ENCODE measurements around the gene ZNF148. TPM values are rescaled to one million over a fixed set of nuclear protein-coding genes. Genes with fewer than 3 reads are reported as not detected.
A peak's percentile ranks its signal among the peaks of the same experiment; 100 is the strongest.

Gene ZNF148
- polyA plus RNA-seq, 4 donors, result 4.6 to 24.0 (median 5.6) TPM

DNA sequence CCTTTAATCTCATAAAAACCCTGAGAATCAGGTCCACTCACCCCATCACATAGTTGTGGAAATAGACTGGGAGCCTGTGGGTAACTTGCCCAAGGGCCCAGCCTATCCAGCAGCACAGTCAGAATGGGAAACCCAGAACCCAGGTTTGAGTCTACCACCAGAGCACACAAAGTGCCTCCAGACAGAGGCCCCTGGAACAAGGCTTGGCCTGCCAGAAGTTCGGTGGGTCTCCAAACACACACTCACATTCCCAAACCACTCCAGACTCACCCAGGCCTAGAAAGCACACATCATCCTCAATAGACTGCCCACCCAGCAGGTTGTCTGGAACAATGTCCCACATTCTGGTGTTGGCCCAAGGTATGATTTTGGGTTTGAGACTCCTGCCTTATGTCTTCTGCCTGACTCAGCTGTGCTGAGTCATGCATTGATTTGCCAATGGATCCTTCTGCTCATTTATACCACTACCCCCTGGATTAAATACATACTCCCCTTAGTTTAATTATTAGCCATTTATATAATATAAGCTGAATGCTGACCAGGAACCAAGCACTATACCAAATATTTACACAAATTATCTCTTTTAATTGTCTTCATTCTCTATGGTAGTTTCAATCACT is 167.1 kb downstream of the ZNF148 start:
- H3K27me3 ChIP-seq (ENCODE audit: control insufficient read depth in 3 of 3, insufficient read depth in 3 of 3, low read length in 3 of 3), result peaks cover 0 to 6% (median 5%) of the 10 kb centered on the region in 3 donors
- H3K4me1 ChIP-seq (ENCODE audit: control insufficient read depth in 3 of 3, insufficient read depth in 2 of 3, low read depth in 1 of 3, low read length in 2 of 3), result peaks cover 0 to 9% (median 4%) of the 10 kb centered on the region in 3 donors
- 82 to 93% (median 85%) methylated on average over 1 of the region's 1 CpG for WGBS, 3 donors
- DNase-seq (peak; percentile 22 to 58), FAIRE-seq (no peak)
- peaks cover 0 to 2% (median 0%) of the 10 kb centered on the region in 3 donors for H3K36me3 ChIP-seq (ENCODE audit: control insufficient read depth in 3 of 3, insufficient read depth in 2 of 3, low read depth in 1 of 3, low read length in 3 of 3)
- H3K27ac ChIP-seq (ENCODE audit: low read depth in 1 of 3, low read length in 2 of 3), result peak overlapping the region in 2 of 3 donors; percentile 21 to 60
- no peak overlapping the region for H3K4me3 ChIP-seq (ENCODE audit: low read depth in 1 of 3, low read length in 3 of 3)
- H3K9me3 ChIP-seq (ENCODE audit: control insufficient read depth in 2 of 2, insufficient read depth in 1 of 2, low read depth in 1 of 2, low read length in 1 of 2), result no peaks in the 10 kb centered on the region

DNA sequence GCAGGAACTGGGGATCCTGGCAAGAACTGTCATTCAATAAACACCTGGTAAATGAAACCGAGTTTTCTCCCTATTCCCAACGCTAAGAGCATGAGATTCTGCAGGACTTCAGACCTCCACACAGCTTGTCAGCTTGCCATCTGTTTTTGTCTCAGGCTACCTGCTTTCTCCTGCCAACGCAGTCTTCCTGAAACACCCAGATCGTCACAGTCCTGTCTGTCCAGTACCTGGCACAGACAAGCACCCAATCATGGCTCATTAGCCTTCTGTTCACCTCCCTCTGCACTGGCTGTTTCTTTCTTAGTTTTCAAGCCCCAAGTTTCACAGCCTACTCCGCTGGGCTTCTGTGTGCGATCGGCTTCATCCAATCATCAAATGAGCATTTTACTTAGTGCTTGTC is 167.6 kb downstream of the ZNF148 start:
- peaks cover 0 to 5% (median 0%) of the 10 kb centered on the region in 3 donors for H3K27me3 ChIP-seq (ENCODE audit: control insufficient read depth in 3 of 3, insufficient read depth in 3 of 3, low read length in 3 of 3)
- H3K4me3 ChIP-seq (ENCODE audit: low read depth in 1 of 3, low read length in 3 of 3), result no peak overlapping the region
- no peak for FAIRE-seq
- no peaks in the 10 kb centered on the region for H3K9me3 ChIP-seq (ENCODE audit: control insufficient read depth in 2 of 2, insufficient read depth in 1 of 2, low read depth in 1 of 2, low read length in 1 of 2)
- peaks cover 0 to 6% (median 4%) of the 10 kb centered on the region in 3 donors for H3K4me1 ChIP-seq (ENCODE audit: control insufficient read depth in 3 of 3, insufficient read depth in 2 of 3, low read depth in 1 of 3, low read length in 2 of 3)
- WGBS, 3 donors, result 14 to 67% (median 56%) methylated on average over 7 of the region's 7 CpGs
- peak overlapping the region in 2 of 3 donors; percentile 21 to 60 for H3K27ac ChIP-seq (ENCODE audit: low read depth in 1 of 3, low read length in 2 of 3)
- H3K36me3 ChIP-seq (ENCODE audit: control insufficient read depth in 3 of 3, insufficient read depth in 2 of 3, low read depth in 1 of 3, low read length in 3 of 3), result peaks cover 0 to 2% (median 0%) of the 10 kb centered on the region in 3 donors
- DNase-seq, result peak; percentile 75 to 87

DNA sequence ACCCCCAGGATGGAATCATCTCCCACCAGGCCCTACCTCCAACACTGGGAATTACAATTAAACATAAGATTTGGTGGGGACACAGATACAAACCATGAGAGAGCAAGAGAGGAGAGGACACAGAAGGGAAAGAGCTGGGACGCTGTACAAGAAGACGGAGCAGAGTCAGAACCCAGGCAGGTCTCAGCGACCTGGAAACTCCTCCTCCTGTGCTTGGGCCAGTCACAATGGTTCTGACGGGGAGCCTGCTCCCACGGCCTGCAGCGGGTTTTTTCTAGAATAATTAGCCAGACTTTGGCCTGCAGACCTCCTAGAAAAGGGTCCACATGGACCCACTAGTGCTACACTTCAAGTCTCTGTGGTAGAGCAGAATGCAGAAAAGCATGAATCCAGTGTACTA is 168.2 kb downstream of the ZNF148 start:
- H3K27me3 ChIP-seq (ENCODE audit: control insufficient read depth in 3 of 3, insufficient read depth in 3 of 3, low read length in 3 of 3), result peaks cover 0 to 4% (median 0%) of the 10 kb centered on the region in 3 donors
- peaks cover 0 to 6% (median 4%) of the 10 kb centered on the region in 3 donors for H3K4me1 ChIP-seq (ENCODE audit: control insufficient read depth in 3 of 3, insufficient read depth in 2 of 3, low read depth in 1 of 3, low read length in 2 of 3)
- H3K27ac ChIP-seq (ENCODE audit: low read depth in 1 of 3, low read length in 2 of 3), result peak overlapping the region in 1 of 3 donors; percentile 60
- H3K9me3 ChIP-seq (ENCODE audit: control insufficient read depth in 2 of 2, insufficient read depth in 1 of 2, low read depth in 1 of 2, low read length in 1 of 2), result no peaks in the 10 kb centered on the region
- FAIRE-seq (no peak), DNase-seq (no peak)
- H3K36me3 ChIP-seq (ENCODE audit: control insufficient read depth in 3 of 3, insufficient read depth in 2 of 3, low read depth in 1 of 3, low read length in 3 of 3), result peaks cover 0 to 2% (median 0%) of the 10 kb centered on the region in 3 donors
- H3K4me3 ChIP-seq (ENCODE audit: low read depth in 1 of 3, low read length in 3 of 3), result no peak overlapping the region
- 22 to 69% (median 56%) methylated on average over 6 of the region's 6 CpGs for WGBS, 3 donors

DNA sequence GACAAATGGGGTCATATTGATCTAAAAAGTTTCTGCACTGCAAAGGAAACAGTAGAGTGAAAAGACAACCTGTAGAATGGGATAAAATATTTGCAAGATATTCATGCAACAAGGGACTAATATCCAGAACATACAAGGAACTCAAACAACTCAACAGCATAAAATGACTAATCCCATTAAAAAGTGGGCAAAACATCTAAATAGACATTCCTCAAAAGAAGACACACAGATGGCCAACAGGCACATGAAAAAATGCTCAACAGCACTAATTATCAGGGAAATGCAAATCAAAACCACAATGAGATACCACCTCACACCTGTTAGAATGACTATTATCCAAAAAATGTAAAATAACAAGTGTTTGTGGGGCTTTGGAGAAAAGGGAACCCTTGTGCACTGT is 171.4 kb downstream of the ZNF148 start:
- Histone ChIP-seq H3K9me3 (ENCODE audit: control insufficient read depth in 2 of 2, insufficient read depth in 1 of 2, low read depth in 1 of 2, low read length in 1 of 2) (no peaks in the 10 kb centered on the region), H3K27me3 (ENCODE audit: control insufficient read depth in 3 of 3, insufficient read depth in 3 of 3, low read length in 3 of 3) (no peaks in the 10 kb centered on the region), H3K27ac (ENCODE audit: low read depth in 1 of 3, low read length in 2 of 3) (no peak overlapping the region), H3K36me3 (ENCODE audit: control insufficient read depth in 3 of 3, insufficient read depth in 2 of 3, low read depth in 1 of 3, low read length in 3 of 3) (peaks cover 0 to 2% (median 0%) of the 10 kb centered on the region in 3 donors), H3K4me3 (ENCODE audit: low read depth in 1 of 3, low read length in 3 of 3) (no peak overlapping the region), H3K4me1 (ENCODE audit: control insufficient read depth in 3 of 3, insufficient read depth in 2 of 3, low read depth in 1 of 3, low read length in 2 of 3) (peaks cover 0 to 1% (median under 1%) of the 10 kb centered on the region in 3 donors)
- DNase-seq (no peak), FAIRE-seq (no peak)

DNA sequence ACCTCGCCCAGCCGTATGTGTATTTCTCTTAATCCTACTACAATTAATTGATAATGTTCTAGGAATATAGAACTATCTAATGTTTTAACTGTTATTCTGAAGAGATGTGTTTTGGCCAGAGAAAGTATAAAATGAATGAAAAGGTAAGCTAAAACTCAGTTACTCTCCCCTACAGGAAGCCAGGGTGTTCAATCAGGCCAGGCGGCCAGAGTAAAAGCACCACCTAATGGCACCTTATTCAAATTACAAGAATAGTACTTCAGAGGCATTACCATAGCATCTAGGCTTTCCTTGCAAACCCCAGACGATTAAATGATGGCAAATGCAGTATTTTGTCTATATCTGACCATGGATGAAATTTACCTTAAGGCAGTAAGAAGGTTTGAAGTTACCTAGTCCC is 172.9 kb downstream of the ZNF148 start:
- Histone ChIP-seq H3K27ac (ENCODE audit: low read depth in 1 of 3, low read length in 2 of 3) (no peak overlapping the region), H3K4me3 (ENCODE audit: low read depth in 1 of 3, low read length in 3 of 3) (no peak overlapping the region), H3K36me3 (ENCODE audit: control insufficient read depth in 3 of 3, insufficient read depth in 2 of 3, low read depth in 1 of 3, low read length in 3 of 3) (peaks cover 0 to 2% (median 0%) of the 10 kb centered on the region in 3 donors), H3K27me3 (ENCODE audit: control insufficient read depth in 3 of 3, insufficient read depth in 3 of 3, low read length in 3 of 3) (no peaks in the 10 kb centered on the region), H3K9me3 (ENCODE audit: control insufficient read depth in 2 of 2, insufficient read depth in 1 of 2, low read depth in 1 of 2, low read length in 1 of 2) (no peaks in the 10 kb centered on the region), H3K4me1 (ENCODE audit: control insufficient read depth in 3 of 3, insufficient read depth in 2 of 3, low read depth in 1 of 3, low read length in 2 of 3) (no peaks in the 10 kb centered on the region)
- 83 to 91% (median 90%) methylated on average over 4 of the region's 4 CpGs for WGBS, 3 donors
- FAIRE-seq (no peak), DNase-seq (no peak)

DNA sequence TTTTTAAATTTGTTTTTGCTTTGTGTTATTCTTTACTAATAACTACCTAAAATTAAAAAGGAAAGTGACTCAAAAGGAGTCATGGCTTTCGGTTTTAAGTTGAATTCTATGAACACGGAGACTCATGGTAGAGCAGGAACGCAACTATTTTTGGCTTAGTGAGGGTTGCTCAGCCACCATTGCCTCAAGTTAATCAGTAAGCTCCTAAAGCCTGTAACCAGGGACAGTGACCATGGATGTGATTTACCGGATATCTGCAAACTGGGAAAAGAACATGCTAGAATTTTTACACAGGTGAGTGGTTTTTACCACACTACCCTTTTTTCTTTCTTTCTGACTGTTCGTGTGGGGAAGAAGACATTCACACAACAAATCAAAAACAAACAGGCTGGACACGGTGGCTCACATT is 174.4 kb downstream of the ZNF148 start:
- Histone ChIP-seq H3K36me3 (ENCODE audit: control insufficient read depth in 3 of 3, insufficient read depth in 2 of 3, low read depth in 1 of 3, low read length in 3 of 3) (peaks cover 0 to 4% (median 0%) of the 10 kb centered on the region in 3 donors), H3K4me1 (ENCODE audit: control insufficient read depth in 3 of 3, insufficient read depth in 2 of 3, low read depth in 1 of 3, low read length in 2 of 3) (no peaks in the 10 kb centered on the region), H3K4me3 (ENCODE audit: low read depth in 1 of 3, low read length in 3 of 3) (no peak overlapping the region), H3K27ac (ENCODE audit: low read depth in 1 of 3, low read length in 2 of 3) (no peak overlapping the region), H3K27me3 (ENCODE audit: control insufficient read depth in 3 of 3, insufficient read depth in 3 of 3, low read length in 3 of 3) (no peaks in the 10 kb centered on the region), H3K9me3 (ENCODE audit: control insufficient read depth in 2 of 2, insufficient read depth in 1 of 2, low read depth in 1 of 2, low read length in 1 of 2) (no peaks in the 10 kb centered on the region)
- no peak for FAIRE-seq
- WGBS, 3 donors, result 73 to 95% (median 83%) methylated on average over 6 of the region's 6 CpGs
- DNase-seq, result no peak

DNA sequence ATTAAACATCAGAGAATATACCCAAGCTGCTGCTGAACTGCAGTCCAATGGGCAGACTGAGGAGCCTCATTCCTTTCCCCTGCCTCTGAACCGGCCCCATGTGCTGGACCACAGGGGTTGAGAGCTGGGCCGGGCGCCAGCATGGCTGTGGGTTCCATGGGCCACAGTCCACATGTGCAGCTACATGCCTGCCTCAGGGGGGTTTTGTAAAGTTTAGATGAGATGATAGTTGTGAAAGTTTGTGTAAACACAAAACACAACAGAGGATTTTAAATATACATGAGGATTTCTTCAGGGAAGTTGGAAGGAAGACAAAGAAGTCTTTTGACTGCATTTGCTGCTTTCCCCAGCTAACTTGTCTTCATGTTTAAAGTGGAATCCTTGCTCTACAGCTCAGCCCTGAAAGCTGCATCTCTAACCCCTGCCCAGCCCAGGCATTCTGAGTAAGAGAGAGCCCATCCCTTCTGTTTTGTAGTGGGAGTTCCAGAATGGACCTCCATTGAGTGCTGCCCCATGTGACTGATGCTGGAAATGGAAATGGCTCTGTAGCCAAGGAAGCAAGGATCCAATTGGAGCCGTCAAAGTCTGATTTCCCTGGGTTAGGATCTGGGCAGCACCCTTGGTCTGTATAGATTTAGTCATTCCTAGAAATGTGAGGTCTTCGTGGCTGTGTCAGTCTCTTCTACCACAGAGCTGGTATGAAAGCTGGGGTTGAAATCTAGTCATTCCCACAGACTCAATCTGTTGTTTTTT is 180.1 kb downstream of the ZNF148 start:
- no peaks in the 10 kb centered on the region for H3K27me3 ChIP-seq (ENCODE audit: control insufficient read depth in 3 of 3, insufficient read depth in 3 of 3, low read length in 3 of 3)
- H3K9me3 ChIP-seq (ENCODE audit: control insufficient read depth in 2 of 2, insufficient read depth in 1 of 2, low read depth in 1 of 2, low read length in 1 of 2), result no peaks in the 10 kb centered on the region
- DNase-seq (no peak), FAIRE-seq (no peak)
- WGBS, 3 donors, result 63 to 93% (median 81%) methylated on average over 5 of the region's 5 CpGs
- no peaks in the 10 kb centered on the region for H3K4me1 ChIP-seq (ENCODE audit: control insufficient read depth in 3 of 3, insufficient read depth in 2 of 3, low read depth in 1 of 3, low read length in 2 of 3)
- H3K36me3 ChIP-seq (ENCODE audit: control insufficient read depth in 3 of 3, insufficient read depth in 2 of 3, low read depth in 1 of 3, low read length in 3 of 3), result peaks cover 0 to 27% (median 0%) of the 10 kb centered on the region in 3 donors
- no peak overlapping the region for H3K27ac ChIP-seq (ENCODE audit: low read depth in 1 of 3, low read length in 2 of 3)
- H3K4me3 ChIP-seq (ENCODE audit: low read depth in 1 of 3, low read length in 3 of 3), result no peak overlapping the region

DNA sequence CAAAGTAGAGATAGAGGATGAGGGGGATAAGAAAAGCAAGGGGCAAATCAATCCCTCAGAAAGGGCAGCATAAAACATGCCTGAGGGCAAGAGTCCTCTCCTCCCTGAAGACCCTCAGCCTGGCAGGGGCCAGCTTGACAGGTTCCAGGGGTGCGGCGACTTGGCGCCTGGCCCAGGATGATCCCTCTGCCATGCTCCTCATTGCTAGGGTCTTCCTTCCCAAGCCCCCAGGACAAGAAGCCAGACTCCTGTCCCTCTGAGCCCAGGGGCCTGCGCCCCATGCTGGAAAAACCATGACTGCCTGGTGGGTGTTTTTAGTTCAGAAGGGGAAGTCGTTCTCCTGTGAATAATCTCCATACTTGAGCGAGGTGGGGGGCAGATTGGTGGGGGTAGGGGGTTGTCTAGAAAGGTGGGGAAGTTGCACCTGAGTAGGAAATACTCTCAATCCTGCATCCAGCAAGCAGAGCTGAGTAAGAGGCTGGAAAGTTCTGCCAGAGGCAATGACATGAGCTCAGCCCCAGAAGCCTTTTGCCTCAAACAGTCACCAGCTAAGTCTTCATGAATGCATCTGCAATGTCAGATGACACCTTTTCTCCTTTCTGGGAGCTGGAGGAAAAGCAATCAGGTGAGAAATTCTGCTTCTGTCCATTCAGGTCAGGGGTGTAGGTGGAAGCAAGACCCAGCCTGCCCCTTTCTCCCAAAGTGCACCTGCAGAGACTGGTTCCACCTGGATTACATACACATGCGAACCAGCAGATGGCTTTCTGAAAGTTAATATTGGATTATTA is 180.9 kb downstream of the ZNF148 start:
- H3K4me1 ChIP-seq (ENCODE audit: control insufficient read depth in 3 of 3, insufficient read depth in 2 of 3, low read depth in 1 of 3, low read length in 2 of 3), result no peaks in the 10 kb centered on the region
- no peak overlapping the region for H3K27ac ChIP-seq (ENCODE audit: low read depth in 1 of 3, low read length in 2 of 3)
- peaks cover 0 to 34% (median 0%) of the 10 kb centered on the region in 3 donors for H3K36me3 ChIP-seq (ENCODE audit: control insufficient read depth in 3 of 3, insufficient read depth in 2 of 3, low read depth in 1 of 3, low read length in 3 of 3)
- no peak for DNase-seq
- no peaks in the 10 kb centered on the region for H3K27me3 ChIP-seq (ENCODE audit: control insufficient read depth in 3 of 3, insufficient read depth in 3 of 3, low read length in 3 of 3)
- 82 to 85% (median 83%) methylated on average over 7 of the region's 7 CpGs for WGBS, 3 donors
- FAIRE-seq, result no peak
- no peak overlapping the region for H3K4me3 ChIP-seq (ENCODE audit: low read depth in 1 of 3, low read length in 3 of 3)
- H3K9me3 ChIP-seq (ENCODE audit: control insufficient read depth in 2 of 2, insufficient read depth in 1 of 2, low read depth in 1 of 2, low read length in 1 of 2), result no peaks in the 10 kb centered on the region

All from small intestine (tissue), 7 donors.